Measurements from ENCODE around the gene CAMK2B.

The CAMK2B gene

DNA sequence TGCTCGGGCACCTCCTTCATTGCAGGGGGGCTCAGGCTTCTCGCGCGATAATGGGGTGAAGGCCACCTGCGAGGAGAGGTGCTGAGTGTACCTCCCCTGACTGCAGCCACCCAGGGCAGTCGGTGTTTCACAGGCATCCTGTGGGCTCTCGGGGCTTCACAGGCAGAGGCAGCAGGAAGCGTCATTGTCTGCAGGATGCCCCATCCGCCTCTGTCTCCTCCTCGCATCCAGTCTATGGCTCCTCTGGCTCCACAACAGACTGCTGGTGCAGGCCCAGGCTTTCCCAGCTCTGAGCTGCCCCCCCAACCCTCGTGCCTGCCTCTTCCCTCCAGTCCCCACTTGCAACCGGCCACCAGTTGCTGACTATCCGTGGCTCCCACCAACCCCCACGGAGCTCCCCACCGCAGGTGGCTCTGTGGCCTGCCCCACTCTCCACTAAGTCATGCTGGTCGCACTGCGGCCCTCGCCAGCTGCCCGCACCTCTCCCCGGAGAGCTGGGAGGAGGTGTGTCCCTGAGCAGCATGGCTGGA is 36.5 kb downstream of the CAMK2B start:
- Histone ChIP-seq H3K4me1 (peaks cover 3% of the 10 kb centered on the region; the same call in 1 of the 2 replicates), H3K4me3 (ENCODE audit: low read depth, low read length) (no peak overlapping the region)

DNA sequence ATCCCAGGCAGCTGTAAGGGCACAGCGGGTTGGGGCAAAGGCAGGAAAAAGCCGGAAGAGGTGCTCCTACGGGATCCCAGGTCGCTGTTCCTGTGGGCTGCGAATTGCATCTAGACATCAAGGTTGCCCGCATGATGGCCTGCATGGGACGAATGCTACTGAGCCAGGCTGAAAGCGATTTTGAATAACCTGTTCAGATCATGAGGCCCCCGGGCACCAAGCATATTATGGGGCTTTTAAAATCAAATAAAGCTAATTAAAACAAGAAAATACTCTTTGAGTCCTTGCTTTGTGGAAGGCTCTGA is 37.1 kb downstream of the CAMK2B start:
- Histone ChIP-seq H3K4me1 (peaks cover 3% of the 10 kb centered on the region; the same call in 1 of the 2 replicates), H3K9me3 (no peaks in the 10 kb centered on the region)

More for the DNA sequence above, 36.5 kb downstream of the CAMK2B start:
- no peaks in the 10 kb centered on the region for H3K36me3 ChIP-seq
- TF ChIP-seq, protein P1, sequence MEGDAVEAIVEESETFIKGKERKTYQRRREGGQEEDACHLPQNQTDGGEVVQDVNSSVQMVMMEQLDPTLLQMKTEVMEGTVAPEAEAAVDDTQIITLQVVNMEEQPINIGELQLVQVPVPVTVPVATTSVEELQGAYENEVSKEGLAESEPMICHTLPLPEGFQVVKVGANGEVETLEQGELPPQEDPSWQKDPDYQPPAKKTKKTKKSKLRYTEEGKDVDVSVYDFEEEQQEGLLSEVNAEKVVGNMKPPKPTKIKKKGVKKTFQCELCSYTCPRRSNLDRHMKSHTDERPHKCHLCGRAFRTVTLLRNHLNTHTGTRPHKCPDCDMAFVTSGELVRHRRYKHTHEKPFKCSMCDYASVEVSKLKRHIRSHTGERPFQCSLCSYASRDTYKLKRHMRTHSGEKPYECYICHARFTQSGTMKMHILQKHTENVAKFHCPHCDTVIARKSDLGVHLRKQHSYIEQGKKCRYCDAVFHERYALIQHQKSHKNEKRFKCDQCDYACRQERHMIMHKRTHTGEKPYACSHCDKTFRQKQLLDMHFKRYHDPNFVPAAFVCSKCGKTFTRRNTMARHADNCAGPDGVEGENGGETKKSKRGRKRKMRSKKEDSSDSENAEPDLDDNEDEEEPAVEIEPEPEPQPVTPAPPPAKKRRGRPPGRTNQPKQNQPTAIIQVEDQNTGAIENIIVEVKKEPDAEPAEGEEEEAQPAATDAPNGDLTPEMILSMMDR (IDR thresholded peaks at IDR 0.05; ENCODE audit: low read depth, low read length), result no peak
- no peaks in the 10 kb centered on the region for H3K9me3 ChIP-seq
- no peaks in the 10 kb centered on the region for H3K27me3 ChIP-seq
- peak; percentile 8 for DNase-seq

DNA sequence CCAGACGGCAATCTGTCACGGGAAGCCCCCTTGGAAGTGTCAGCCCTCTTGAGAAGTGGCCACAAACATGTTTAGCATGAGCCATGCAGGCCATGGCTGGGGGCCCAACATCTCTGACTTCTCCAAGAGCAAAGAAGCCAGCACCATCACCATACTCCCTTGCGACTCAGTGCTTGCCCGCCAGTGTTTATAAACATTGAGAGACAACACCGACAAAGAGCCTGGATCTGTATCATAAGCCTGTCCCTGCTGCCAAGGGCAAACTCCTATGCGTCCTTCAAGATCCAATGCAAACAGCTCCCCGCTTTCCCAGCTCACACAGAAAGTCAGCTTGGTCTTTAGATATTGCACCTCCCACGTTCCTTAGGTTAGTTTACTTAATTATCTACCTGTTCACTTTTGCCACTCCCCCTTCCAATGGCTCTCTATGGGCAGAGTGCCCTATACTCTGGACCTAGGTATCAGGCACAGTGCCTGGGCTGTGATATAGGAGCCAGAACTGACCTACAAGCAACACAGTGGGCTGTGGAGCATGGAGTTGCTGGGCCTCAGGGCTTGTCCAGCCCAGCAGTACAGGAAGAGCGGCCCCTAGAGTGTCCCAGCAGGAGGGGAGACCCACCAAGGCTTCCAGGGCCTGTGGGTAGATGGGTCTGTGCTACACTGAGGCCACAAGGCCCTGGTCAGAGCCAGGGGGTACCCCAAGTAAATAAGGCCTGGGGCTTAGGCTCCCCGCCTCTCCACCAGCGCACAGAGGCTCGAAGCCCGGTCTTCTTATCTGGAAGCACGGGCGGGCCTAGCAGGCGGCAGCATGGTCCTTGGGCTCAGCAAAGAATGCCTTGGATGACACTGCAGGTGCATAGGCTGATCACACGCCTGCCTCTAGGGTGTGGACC is 37.7 kb downstream of the CAMK2B start:
- DNase-seq, result peak; percentile 10
- no peak overlapping the region for H3K4me3 ChIP-seq (ENCODE audit: low read depth, low read length)
- H3K36me3 ChIP-seq, result no peaks in the 10 kb centered on the region
- H3K27me3 ChIP-seq, result no peaks in the 10 kb centered on the region
- no peaks in the 10 kb centered on the region for H3K9me3 ChIP-seq
- H3K4me1 ChIP-seq, result peaks cover 3% of the 10 kb centered on the region; the same call in 1 of the 2 replicates
- TF ChIP-seq, protein P1 (IDR thresholded peaks at IDR 0.05; ENCODE audit: low read depth, low read length), result no peak

More for the DNA sequence above, 37.1 kb downstream of the CAMK2B start:
- Histone ChIP-seq H3K4me3 (ENCODE audit: low read depth, low read length) (no peak overlapping the region), H3K27me3 (no peaks in the 10 kb centered on the region), H3K36me3 (no peaks in the 10 kb centered on the region)
- DNase-seq, result no peak
- TF ChIP-seq, protein P1 (IDR thresholded peaks at IDR 0.05; ENCODE audit: low read depth, low read length), result no peak

DNA sequence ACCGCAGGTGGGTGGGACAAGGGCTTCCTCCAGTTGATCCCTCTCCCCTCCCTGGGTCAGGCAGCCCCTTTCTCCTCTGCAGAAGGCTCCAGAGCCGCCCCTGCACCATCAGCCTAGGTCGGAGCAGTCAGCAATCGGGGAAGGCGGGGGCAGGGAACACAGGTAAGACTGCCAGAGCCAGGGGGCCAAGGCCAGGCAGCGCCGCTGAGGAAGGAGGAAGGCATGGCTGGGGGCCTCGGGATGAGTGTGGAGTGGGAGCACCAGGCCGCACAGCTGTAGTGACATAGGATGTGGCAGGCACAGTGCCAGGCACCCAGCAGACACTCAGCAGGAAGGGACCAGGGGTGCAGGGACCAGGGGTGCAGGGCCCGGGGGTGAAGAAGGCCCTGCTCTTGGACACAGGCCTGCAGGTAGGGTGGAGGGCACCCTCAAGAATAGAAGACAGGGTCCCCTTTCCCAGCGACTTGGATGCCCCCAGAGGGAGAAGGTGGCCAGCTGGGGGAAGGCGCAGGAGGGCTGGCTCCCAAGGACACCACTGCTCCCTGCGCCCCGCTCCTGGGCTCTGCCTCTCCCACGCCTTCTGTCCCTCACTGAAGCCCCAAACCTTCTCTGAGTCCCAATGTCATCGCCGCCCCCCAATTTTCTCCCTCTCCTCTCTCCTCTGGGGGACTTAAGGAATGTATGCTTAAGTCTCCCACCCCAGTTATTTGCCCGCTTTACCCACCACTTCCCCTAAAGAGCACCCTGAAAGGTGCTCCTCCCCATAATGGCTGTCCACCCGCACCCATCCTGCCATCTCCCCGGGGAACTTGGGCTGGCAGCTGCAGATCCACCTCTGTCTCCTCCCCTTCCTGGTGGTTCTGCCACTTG is 38.5 kb downstream of the CAMK2B start:
- no peaks in the 10 kb centered on the region for H3K27me3 ChIP-seq
- TF ChIP-seq, protein P1 (IDR thresholded peaks at IDR 0.05; ENCODE audit: low read depth, low read length), result no peak
- H3K4me3 ChIP-seq (ENCODE audit: low read depth, low read length), result no peak overlapping the region
- H3K36me3 ChIP-seq, result no peaks in the 10 kb centered on the region
- DNase-seq, result peak; percentile 7
- no peaks in the 10 kb centered on the region for H3K9me3 ChIP-seq
- H3K4me1 ChIP-seq, result peaks cover 3% of the 10 kb centered on the region; the same call in 1 of the 2 replicates

DNA sequence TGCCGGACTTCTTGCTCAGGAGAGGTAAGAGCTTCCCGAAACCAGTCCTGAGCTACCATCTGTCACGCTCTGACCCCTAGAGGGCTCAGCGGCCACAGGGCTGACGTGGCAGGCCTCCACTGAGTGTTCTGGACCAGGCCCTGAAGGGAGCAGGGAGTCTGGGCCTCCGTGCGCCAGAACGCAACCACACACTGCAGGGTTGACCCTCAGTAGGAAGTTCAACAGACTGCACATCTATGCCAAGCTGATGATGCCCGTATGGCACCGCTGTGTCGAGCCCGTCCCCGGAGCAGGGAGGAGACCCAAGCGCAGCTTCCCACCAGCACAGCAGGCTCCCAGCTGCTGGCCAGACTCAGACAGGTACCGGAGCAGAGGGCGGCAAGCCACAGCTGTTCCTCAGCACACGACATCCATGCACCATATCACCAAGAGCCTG is 39.2 kb downstream of the CAMK2B start:
- no peaks in the 10 kb centered on the region for H3K27me3 ChIP-seq
- no peaks in the 10 kb centered on the region for H3K9me3 ChIP-seq
- TF ChIP-seq, protein P1 (IDR thresholded peaks at IDR 0.05; ENCODE audit: low read depth, low read length), result no peak
- peaks cover 3% of the 10 kb centered on the region; the same call in 1 of the 2 replicates for H3K4me1 ChIP-seq
- no peak overlapping the region for H3K4me3 ChIP-seq (ENCODE audit: low read depth, low read length)
- H3K36me3 ChIP-seq, result no peaks in the 10 kb centered on the region
- DNase-seq, result peak; percentile 9
